GM06990 (cell line): ENCODE measurements around the gene LRRC8E.

Source experiments
- DNase-seq: peaks from one replicate; pipeline ENCODE4 v3.0.0-alpha.2; 2011; ENCODE audit not compliant: insufficient read length; ENCODE audit errors: extremely low read depth
- H3K27me3 ChIP-seq: replicated peaks from 2 replicates; pipeline ENCODE4 v1.6.0; 2011; ENCODE audit warnings: low read length; ENCODE audit not compliant: control insufficient read depth, insufficient read depth
- H3K36me3 ChIP-seq: 2 replicates; pipeline ENCODE4 v1.5.1; 2011; ENCODE audit warnings: low read length; ENCODE audit not compliant: control insufficient read depth, insufficient read depth
- H3K4me3 ChIP-seq: replicated peaks from 2 replicates; pipeline ENCODE4 v1.5.1; 2011; ENCODE audit warnings: low read depth, mild to moderate bottlenecking, control low read depth, low read length
- TF ChIP-seq, protein P1 (sequence below): IDR thresholded peaks from 2 replicates; pipeline ENCODE4 v1.5.1; 2011; ENCODE audit warnings: low read length, control low read depth, mild to moderate bottlenecking, inconsistent platforms; ENCODE audit not compliant: insufficient read depth, poor library complexity, severe bottlenecking

The LRRC8E gene

DNA sequence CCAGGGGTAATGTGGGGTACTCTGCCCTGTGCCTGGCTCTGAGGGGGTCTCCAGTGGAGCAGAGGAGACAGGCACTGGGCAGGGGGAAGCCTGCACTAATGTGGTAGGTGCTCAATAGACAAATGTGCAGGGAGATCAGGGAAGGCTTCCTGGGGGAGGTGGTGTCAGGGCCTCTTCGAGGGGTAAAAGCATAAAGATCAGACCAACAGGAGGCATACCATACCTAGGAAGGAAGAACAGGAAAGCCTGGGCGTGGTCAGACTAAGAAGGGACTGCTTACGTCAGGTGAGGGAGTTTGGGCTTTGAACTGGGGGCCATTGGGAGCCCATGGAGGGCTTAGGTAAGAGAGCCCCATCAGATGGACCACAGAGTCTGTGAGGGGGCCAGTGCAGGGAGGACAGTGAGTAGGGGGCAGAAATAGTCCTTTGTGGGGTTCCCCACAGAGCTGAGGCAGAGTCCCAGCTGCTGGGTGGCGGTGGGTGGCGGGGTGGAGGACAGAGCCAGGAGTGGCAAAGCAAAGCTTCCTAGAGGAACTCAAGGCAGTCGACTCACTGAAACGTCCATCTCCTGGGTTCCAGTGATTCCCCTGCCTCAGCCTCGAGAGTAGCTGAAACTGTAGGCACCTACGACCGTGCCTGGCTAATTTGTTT is 22.9 kb upstream of the LRRC8E start:
- no peaks in the 10 kb centered on the region for H3K27me3 ChIP-seq
- DNase-seq: no peak
- H3K36me3 ChIP-seq: no peaks in the 10 kb centered on the region; the same call in 1 of the 2 replicates
- no peak overlapping the region for H3K4me3 ChIP-seq
- TF ChIP-seq, protein P1, sequence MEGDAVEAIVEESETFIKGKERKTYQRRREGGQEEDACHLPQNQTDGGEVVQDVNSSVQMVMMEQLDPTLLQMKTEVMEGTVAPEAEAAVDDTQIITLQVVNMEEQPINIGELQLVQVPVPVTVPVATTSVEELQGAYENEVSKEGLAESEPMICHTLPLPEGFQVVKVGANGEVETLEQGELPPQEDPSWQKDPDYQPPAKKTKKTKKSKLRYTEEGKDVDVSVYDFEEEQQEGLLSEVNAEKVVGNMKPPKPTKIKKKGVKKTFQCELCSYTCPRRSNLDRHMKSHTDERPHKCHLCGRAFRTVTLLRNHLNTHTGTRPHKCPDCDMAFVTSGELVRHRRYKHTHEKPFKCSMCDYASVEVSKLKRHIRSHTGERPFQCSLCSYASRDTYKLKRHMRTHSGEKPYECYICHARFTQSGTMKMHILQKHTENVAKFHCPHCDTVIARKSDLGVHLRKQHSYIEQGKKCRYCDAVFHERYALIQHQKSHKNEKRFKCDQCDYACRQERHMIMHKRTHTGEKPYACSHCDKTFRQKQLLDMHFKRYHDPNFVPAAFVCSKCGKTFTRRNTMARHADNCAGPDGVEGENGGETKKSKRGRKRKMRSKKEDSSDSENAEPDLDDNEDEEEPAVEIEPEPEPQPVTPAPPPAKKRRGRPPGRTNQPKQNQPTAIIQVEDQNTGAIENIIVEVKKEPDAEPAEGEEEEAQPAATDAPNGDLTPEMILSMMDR: no peak

DNA sequence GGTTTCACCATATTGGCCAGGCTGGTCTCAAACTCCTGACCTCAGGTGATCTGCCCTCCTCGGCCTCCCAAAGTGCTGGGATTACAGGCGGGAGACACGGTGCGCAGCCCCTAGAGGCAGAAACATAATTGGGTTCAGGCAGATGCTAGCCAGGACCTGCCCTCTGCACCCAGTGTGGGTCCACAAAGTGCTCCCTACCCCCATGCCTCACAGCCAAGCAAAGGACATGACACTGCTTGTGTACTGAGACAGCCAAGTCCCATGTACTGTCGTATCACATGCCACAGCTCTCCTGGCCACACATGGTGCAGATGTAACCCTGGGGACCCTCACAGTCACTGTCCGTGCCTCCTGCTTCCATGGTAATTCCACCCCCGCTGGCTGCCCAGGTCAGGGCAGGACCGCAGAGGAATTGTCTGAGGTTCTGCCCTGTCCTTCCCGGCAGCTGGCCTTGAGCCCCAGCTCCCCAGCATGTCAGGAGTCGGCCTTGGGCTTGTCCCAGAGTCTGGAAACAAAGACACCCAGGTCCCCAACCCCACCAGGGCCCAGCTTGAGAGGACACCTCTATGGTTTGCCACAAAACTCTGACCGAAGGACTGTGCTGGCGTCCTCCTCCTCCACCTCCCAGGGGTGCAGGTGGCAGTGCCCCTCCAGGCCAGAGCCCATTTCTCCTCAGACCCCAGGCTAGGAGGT is 21.8 kb upstream of the LRRC8E start:
- Histone ChIP-seq H3K4me3 (no peak overlapping the region), H3K27me3 (no peaks in the 10 kb centered on the region), H3K36me3 (no peaks in the 10 kb centered on the region; the same call in 1 of the 2 replicates)
- no peak for DNase-seq
- TF ChIP-seq, protein P1: no peak

DNA sequence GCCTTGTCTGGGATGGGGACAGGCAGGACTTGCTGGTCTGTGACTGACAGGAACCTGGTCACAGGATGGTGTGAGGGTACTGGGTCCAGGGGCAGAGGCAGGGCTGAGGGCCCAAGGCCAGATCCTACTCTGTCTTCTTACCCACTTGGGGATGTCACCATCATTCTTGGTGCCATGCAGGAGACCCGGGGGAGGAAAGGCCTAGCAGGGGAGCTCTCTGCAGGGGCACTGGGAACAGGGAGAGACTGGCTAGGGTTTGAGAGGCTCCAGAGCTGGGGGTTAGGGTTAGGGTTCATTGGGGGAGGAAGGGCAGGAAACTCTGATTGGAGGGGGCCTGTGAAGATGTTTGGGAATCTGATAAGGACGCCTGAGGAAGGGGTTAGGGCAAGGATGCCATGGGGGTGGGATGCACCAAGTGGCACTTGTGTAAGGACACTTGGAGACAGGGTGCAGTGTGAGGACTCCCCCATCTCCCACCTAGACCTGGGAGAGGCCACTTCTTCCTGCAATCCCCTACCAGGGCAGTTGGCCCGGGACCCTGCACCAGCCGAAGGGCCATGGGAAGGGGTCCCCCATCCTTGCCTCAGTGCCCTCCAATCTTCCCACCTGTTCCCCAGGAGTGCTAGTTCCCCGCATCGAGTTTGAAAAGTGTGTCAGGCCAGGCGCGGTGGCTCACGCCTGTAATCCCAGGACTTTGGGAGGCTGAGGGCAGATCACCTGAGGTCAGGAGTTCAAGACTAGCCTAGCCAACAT is 21.0 kb upstream of the LRRC8E start:
- TF ChIP-seq, protein P1: no peak
- H3K4me3 ChIP-seq: no peak overlapping the region
- no peak for DNase-seq
- H3K27me3 ChIP-seq: no peaks in the 10 kb centered on the region; the same call in 1 of the 2 replicates
- no peaks in the 10 kb centered on the region; the same call in 1 of the 2 replicates for H3K36me3 ChIP-seq

DNA sequence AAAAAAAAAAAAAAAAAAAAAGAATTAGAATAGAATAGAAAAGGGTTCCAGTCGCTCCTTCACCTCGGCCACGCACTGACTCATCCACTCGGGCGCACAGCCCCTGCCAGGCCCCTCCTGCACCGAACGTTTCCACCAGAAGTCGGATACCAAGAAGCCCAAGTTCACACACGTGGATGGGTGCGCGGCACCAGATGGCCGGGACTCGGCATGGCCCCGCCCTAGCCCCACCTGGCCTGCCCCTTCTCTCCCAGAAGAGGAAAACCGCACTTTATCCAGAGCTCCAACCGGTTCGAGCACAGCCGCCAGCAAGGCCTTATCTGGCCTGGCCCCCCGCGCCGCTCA is 20.0 kb upstream of the LRRC8E start:
- peak overlapping the region; percentile 58 for H3K4me3 ChIP-seq
- H3K36me3 ChIP-seq: no peaks in the 10 kb centered on the region; the same call in 1 of the 2 replicates
- no peaks in the 10 kb centered on the region; the same call in 1 of the 2 replicates for H3K27me3 ChIP-seq
- TF ChIP-seq, protein P1: no peak
- no peak for DNase-seq

DNA sequence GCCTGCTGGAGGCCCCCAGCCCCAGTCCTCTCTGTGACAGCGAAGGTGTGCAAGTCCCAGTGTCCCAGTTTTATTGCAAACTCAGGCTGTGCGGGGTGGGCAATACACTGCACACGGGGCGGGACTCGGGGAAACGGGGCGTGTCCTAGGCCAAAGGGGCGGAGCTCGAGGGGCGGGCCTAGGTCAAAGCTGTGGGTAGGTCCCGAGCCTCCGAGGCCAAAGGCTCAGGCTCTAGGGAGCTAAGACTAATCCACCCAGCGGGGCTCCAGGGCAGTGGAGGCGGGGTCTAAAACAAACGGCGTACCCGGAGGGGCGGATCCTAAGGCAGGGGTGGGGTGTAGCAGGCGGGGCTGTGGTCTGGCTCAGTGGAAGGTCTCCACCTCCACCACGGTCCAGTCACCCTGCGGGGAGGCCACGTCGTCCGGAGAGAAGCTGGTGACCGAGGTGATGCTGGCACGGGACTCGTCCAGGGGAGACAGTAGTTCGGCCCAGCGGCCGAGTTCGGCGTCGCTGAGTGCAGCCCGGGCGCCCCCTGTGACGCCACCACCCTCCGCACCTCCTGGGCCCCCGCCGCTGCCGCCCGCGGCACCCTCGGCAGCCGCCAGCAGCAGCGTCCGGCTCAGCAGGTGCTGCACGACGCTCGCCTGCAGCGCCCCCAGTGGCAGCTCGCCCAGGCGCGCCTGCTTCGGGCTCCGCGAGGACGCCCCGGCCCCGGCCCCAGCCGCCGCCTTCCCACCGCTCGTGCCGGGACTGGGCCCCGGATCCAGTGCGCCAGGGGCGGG is 19.4 kb upstream of the LRRC8E start:
- Histone ChIP-seq H3K36me3 (no peaks in the 10 kb centered on the region; the same call in 1 of the 2 replicates), H3K4me3 (peak overlapping the region; percentile 58), H3K27me3 (no peaks in the 10 kb centered on the region; the same call in 1 of the 2 replicates)
- TF ChIP-seq, protein P1: no peak
- DNase-seq: peak; percentile 91
